HEK293 (cell line): Measurements from ENCODE around the gene ZNF541.

Experiments
- CTCF ChIA-PET: fragments of 350-600 bp; formaldehyde crosslinking; extraction: SDS; loops from one replicate; lab custom pipeline; 2021; ENCODE audit warnings: antibody characterized with exemption; lab: Yijun Ruan, JAX
- POLR2A ChIA-PET: fragments of 300-600 bp; formaldehyde crosslinking; extraction: SDS; loops from one replicate; lab custom pipeline; 2020; ENCODE audit warnings: antibody characterized with exemption, inconsistent platforms; lab: Yijun Ruan, JAX
- H3K27ac ChIP-seq: fragments of 200-500 bp; sonication (Bioruptor generic); 2 replicates; pipeline ENCODE4 v1.5.1; 2014; ENCODE audit warnings: low read depth, low read length, control low read depth, inconsistent platforms; ENCODE audit errors: extremely low read depth
- H3K36me3 ChIP-seq, 2 experiments: fragments of 200-500 bp in 1 of 2; sonication (Bioruptor generic) in 1 of 2; 1 replicate in 1 of 2; 2 replicates in 1 of 2; pipeline ENCODE4 v1.5.1; 2014 to 2017; ENCODE audit warnings: inconsistent platforms in 2 of 2, low read length in 2 of 2; ENCODE audit not compliant: control insufficient read depth in 2 of 2, insufficient read depth in 1 of 2
- H3K4me1 ChIP-seq: fragments of 200-500 bp; sonication (Bioruptor generic); 2 replicates; pipeline ENCODE4 v1.5.1; 2014; ENCODE audit warnings: mild to moderate bottlenecking, low read length, inconsistent platforms; ENCODE audit not compliant: control insufficient read depth, insufficient read depth
- H3K4me3 ChIP-seq: 2 replicates; pipeline ENCODE4 v1.5.1; 2011; ENCODE audit warnings: low read depth, mild to moderate bottlenecking, control low read depth, low read length, moderate library complexity
- H3K9me3 ChIP-seq: fragments of 200-500 bp; sonication (Bioruptor generic); 2 replicates; pipeline ENCODE4 v1.5.1; 2014; ENCODE audit warnings: low read depth, low read length, inconsistent platforms; ENCODE audit not compliant: control insufficient read depth, insufficient read depth
- GFI1B ChIP-seq: fragments of 450-650 bp; formaldehyde crosslinking; IDR thresholded peaks from 2 replicates; pipeline ENCODE4 v1.5.1; 2016; ENCODE audit warnings: missing biosample characterization, missing genetic modification characterization
- INSM2 ChIP-seq: fragments of 450-650 bp; formaldehyde crosslinking; IDR thresholded peaks from 2 replicates; pipeline ENCODE4 v1.5.1; 2016; ENCODE audit warnings: missing biosample characterization, missing genetic modification characterization
- OVOL3 ChIP-seq: fragments of 450-650 bp; formaldehyde crosslinking; IDR thresholded peaks from 2 replicates; pipeline ENCODE4 v1.5.1; 2016; ENCODE audit warnings: missing biosample characterization, missing genetic modification characterization
- SCRT1 ChIP-seq: fragments of 450-650 bp; formaldehyde crosslinking; IDR thresholded peaks from 2 replicates; pipeline ENCODE4 v1.5.1; 2016; ENCODE audit warnings: missing biosample characterization, missing genetic modification characterization, borderline replicate concordance
- WT1 ChIP-seq: fragments of 450-650 bp; formaldehyde crosslinking; IDR thresholded peaks from 2 replicates; pipeline ENCODE4 v1.5.1; 2016; ENCODE audit warnings: missing biosample characterization, missing genetic modification characterization
- ZBTB11 ChIP-seq: fragments of 450-650 bp; formaldehyde crosslinking; conservative IDR thresholded peaks from 2 replicates; pipeline ENCODE4 v1.5.1; 2016; ENCODE audit warnings: low read depth, missing biosample characterization, missing genetic modification characterization
- ZEB2 ChIP-seq: fragments of 450-650 bp; formaldehyde crosslinking; IDR thresholded peaks from 2 replicates; pipeline ENCODE4 v1.5.1; 2016; ENCODE audit warnings: missing biosample characterization, missing genetic modification characterization
- ZNF133 ChIP-seq: fragments of 450-650 bp; formaldehyde crosslinking; IDR thresholded peaks from 2 replicates; pipeline ENCODE4 v1.5.1; 2016; ENCODE audit warnings: missing biosample characterization, missing genetic modification characterization
- ZNF148 ChIP-seq: fragments of 450-650 bp; formaldehyde crosslinking; IDR thresholded peaks from 2 replicates; pipeline ENCODE4 v1.5.0; 2017; ENCODE audit warnings: missing biosample characterization, missing genetic modification characterization, borderline replicate concordance
- ZNF157 ChIP-seq: fragments of 450-650 bp; formaldehyde crosslinking; IDR thresholded peaks from 2 replicates; pipeline ENCODE4 v1.5.1; 2016; ENCODE audit warnings: missing biosample characterization, missing genetic modification characterization
- ZNF169 ChIP-seq: fragments of 450-650 bp; formaldehyde crosslinking; IDR thresholded peaks from 2 replicates; pipeline ENCODE4 v1.5.1; 2016; ENCODE audit warnings: missing biosample characterization, missing genetic modification characterization
- ZNF2 ChIP-seq: fragments of 450-650 bp; formaldehyde crosslinking; IDR thresholded peaks from 2 replicates; pipeline ENCODE4 v1.5.1; 2016; ENCODE audit warnings: missing biosample characterization, missing genetic modification characterization
- ZNF398 ChIP-seq: fragments of 450-650 bp; formaldehyde crosslinking; IDR thresholded peaks from 2 replicates; pipeline ENCODE4 v1.5.1; 2017; ENCODE audit warnings: missing biosample characterization, missing genetic modification characterization
- ZNF513 ChIP-seq: fragments of 450-650 bp; IDR thresholded peaks from 2 replicates; pipeline ENCODE4 v1.5.1; 2018; ENCODE audit warnings: missing biosample characterization, missing genetic modification characterization
- ZNF518A ChIP-seq: fragments of 450-650 bp; formaldehyde crosslinking; conservative IDR thresholded peaks from 2 replicates; pipeline ENCODE4 v1.5.1; 2016; ENCODE audit warnings: low read depth, missing biosample characterization, missing genetic modification characterization
- ZNF558 ChIP-seq: fragments of 450-650 bp; formaldehyde crosslinking; IDR thresholded peaks from 2 replicates; pipeline ENCODE4 v1.5.1; 2016; ENCODE audit warnings: missing biosample characterization, missing genetic modification characterization
- ZNF623 ChIP-seq: fragments of 450-650 bp; formaldehyde crosslinking; IDR thresholded peaks from 2 replicates; pipeline ENCODE4 v1.5.1; 2016; ENCODE audit warnings: missing biosample characterization, missing genetic modification characterization
- ZNF639 ChIP-seq: fragments of 450-650 bp; formaldehyde crosslinking; IDR thresholded peaks from 2 replicates; pipeline ENCODE4 v1.5.1; 2016; ENCODE audit warnings: missing biosample characterization, missing genetic modification characterization
- ZNF76 ChIP-seq: fragments of 450-650 bp; formaldehyde crosslinking; IDR thresholded peaks from 2 replicates; pipeline ENCODE4; 2016; ENCODE audit warnings: low read depth, missing biosample characterization, missing genetic modification characterization, borderline replicate concordance
- ZNF785 ChIP-seq: fragments of 450-650 bp; formaldehyde crosslinking; IDR thresholded peaks from 2 replicates; pipeline ENCODE4 v1.5.1; 2016; ENCODE audit warnings: missing biosample characterization, missing genetic modification characterization

The ZNF541 gene

GRCh38 chr19:47544476-47544875, 28.5 kb downstream of the ZNF541 start (continued):
- TF ChIP-seq ZNF518A (no peak), ZNF398 (tag by site-specific recombination) (no peak), ZNF133 (tag by site-specific recombination) (no peak), INSM2 (tag by site-specific recombination) (no peak), ZNF558 (tag by site-specific recombination) (no peak), ZNF157 (no peak), ZNF639 (no peak), WT1 (tag by site-specific recombination) (no peak)

GRCh38 chr19:47544075-47544474, 28.9 kb downstream of the ZNF541 start:
- Histone ChIP-seq H3K36me3 (no peaks in the 10 kb centered on the region; a peak in 1 of 3 replicates), H3K27ac (no peak overlapping the region), H3K9me3 (no peaks in the 10 kb centered on the region), H3K4me1 (peaks cover 2% of the 10 kb centered on the region; the same call in 1 of the 2 replicates), H3K4me3 (no peak overlapping the region)
- POLR2A ChIA-PET, result no interaction called here
- CTCF ChIA-PET, result interaction anchor here (0.6 to 0.7 kb wide), 3 partner anchors 9 to 194 kb away, joined by 3 to 5 read pairs (median 4); no protein-coding TSS in a partner anchor
- TF ChIP-seq SCRT1 (tag by site-specific recombination) (no peak), ZNF2 (no peak), ZNF513 (tag by site-specific recombination) (no peak), ZNF169 (no peak), GFI1B (tag by site-specific recombination) (no peak), ZNF76 (no peak), ZNF785 (no peak), ZBTB11 (tag by site-specific recombination) (no peak), ZNF623 (tag by site-specific recombination) (no peak), OVOL3 (tag by site-specific recombination) (no peak), ZNF148 (tag by site-specific recombination) (no peak), ZEB2 (tag by site-specific recombination) (no peak)
